ENCODE results near the gene RTN4R.

DNA sequence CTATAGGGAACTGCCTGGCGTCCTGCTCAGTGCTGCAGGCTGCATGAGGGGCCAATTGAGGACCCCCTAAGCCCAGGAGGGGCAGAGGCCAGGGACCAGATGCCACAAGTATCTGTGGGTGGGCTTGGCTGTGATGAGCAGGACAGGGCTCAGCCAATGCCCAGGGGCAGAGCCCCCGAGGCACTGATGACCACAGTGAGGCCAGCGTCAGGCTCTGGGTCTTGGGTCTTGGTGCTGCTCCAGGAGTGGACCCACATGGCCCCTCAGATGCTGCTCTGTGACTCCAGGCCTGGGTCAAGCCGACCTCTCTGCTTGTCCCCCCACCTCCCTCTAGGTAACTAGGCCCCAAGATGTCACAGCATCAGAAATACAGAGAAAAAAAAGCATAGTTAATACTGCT is 50.6 kb downstream of the RTN4R start:
- TF ChIP-seq CTCF (IDR thresholded peaks at IDR 0.05) = no peak
- no peak for TF ChIP-seq EP300 (IDR thresholded peaks at IDR 0.05)
- no peak for TF ChIP-seq POLR2AphosphoS5 (IDR thresholded peaks at IDR 0.05)
